ENCODE measurements around the gene ELF5. TPM values are rescaled to one million over a fixed set of nuclear protein-coding genes. Genes with fewer than 3 reads are reported as not detected.

Gene ELF5
- total and polyA plus RNA-seq, 2 of the 13 experiments (the other 11 are each of a cell fraction or from before 2014, with no cell fraction given): 0.51 to 2.6 TPM

DNA sequence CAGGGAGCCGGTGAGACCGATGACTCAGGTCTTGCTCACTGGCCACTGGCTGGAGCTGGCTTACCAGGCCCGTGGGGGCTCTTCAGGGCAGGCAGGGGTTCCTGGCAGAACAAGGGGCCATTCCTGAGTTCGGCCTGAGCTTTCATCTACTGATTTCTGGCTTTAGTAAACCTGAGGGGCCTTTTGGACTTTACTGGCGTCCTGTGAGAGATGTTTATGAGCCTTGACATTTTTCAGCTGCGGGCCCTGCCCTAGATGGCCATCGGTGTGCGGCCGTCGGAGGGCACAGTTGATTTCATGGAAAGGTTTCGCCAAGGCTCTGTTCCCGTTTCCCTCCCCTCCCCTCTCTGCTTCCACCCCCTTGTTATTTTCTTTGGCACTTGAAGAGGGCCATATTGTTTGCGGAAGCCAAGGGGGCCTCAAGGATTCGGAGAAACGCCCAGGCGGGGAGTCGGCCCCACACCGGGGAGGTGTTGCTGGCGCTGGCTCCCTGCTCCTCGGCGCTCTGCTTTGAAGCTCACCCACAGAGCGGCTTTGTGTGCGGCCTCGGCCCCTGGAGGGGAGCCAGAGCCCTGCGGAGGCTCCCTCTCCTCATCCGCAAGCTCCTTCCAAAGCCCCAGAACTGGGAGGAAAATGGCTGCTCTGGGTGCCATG lies 17.7 kb downstream of the ELF5 start (continued):
- TF ChIP-seq, protein P1, sequence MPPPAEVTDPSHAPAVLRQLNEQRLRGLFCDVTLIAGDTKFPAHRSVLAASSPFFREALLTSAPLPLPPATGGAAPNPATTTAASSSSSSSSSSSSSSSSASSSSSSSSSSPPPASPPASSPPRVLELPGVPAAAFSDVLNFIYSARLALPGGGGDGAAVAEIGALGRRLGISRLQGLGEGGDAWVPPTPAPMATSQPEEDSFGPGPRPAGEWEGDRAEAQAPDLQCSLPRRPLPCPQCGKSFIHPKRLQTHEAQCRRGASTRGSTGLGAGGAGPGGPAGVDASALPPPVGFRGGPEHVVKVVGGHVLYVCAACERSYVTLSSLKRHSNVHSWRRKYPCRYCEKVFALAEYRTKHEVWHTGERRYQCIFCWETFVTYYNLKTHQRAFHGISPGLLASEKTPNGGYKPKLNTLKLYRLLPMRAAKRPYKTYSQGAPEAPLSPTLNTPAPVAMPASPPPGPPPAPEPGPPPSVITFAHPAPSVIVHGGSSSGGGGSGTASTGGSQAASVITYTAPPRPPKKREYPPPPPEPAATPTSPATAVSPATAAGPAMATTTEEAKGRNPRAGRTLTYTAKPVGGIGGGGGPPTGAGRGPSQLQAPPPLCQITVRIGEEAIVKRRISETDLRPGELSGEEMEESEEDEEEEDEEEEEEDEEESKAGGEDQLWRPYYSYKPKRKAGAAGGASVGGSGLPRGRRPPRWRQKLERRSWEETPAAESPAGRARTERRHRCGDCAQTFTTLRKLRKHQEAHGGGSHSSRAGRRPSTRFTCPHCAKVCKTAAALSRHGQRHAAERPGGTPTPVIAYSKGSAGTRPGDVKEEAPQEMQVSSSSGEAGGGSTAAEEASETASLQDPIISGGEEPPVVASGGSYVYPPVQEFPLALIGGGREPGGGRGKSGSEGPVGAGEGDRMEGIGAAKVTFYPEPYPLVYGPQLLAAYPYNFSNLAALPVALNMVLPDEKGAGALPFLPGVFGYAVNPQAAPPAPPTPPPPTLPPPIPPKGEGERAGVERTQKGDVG (CRISPR knock-in tag; IDR thresholded peaks at IDR 0.05; ENCODE audit: borderline replicate concordance): peak; percentile 81; the same call in 1 of the 2 replicates
- TF ChIP-seq KDM6A (CRISPR knock-in tag; IDR thresholded peaks at IDR 0.05; ENCODE audit: low read depth): 0 out of 2 replicates have a peak, but pooled peaks have one; percentile 19

DNA sequence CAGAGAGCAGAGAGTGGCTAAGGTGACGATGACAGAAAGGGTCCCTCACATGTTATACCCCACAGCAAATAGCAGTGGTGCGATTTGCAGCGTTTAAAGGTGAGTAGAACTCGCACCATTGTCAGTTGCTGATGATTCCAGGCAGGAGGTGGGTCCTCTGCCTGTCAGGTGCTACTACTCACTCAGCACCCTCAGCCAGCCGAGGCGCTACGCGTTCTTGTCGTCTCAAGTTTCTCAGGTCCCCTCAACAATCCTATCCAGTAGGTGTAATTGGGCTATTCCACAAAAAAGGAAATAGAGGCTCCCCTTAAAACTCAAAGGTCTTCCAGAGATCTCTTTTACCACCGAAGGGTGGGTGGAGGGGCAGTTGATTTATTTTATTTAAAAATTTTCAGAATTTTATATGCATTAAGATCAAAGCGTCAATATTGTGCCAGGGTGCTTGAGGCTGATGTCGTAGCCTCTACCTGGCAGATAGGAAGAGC lies 18.3 kb downstream of the ELF5 start:
- WGBS (ENCODE audit: low lambda C conversion rate): 83% methylated on average over 12 of the region's 12 CpGs
- intact Hi-C loops (cut with micrococcal nuclease; ENCODE audit: unreplicated experiment): loop anchor here (5.0 kb wide), 1 partner anchor 897 kb away; no protein-coding TSS in a partner anchor
- Histone ChIP-seq H2AFZ (ENCODE audit: low read length) (no peak overlapping the region), H3K4me2 (ENCODE audit: low read depth, low read length) (peak overlapping the region; percentile 49; the same call in 1 of the 2 replicates), H4K20me1 (ENCODE audit: insufficient read depth, low read length) (no peaks in the 10 kb centered on the region), H3K27ac (ENCODE audit: extremely low read length, insufficient read depth, low read length) (peak overlapping the region; percentile 63), H3K9me3 (ENCODE audit: low read length) (no peaks in the 10 kb centered on the region), H3K79me2 (ENCODE audit: insufficient read depth, low read length) (no peaks in the 10 kb centered on the region), H3K27me3 (ENCODE audit: control insufficient read depth in 1 of 2, insufficient read depth in 2 of 2, low read length in 2 of 2) (no peaks in the 10 kb centered on the region), H3K36me3 (replicated peaks in 1 of 2; ENCODE audit: control insufficient read depth in 1 of 2, insufficient read depth in 2 of 2, low read length in 2 of 2) (no peaks in the 10 kb centered on the region), H3K4me3 (replicated peaks in 1 of 3; ENCODE audit: insufficient read depth in 1 of 3, low read depth in 2 of 3, low read length in 3 of 3) (peak overlapping the region in 1 of 3 experiments; percentile 35; a peak in 1 of 6 replicates), H3K4me1 (ENCODE audit: insufficient read depth, low read length) (peaks cover 48% of the 10 kb centered on the region), H3K9ac (ENCODE audit: insufficient read depth, low read depth, low read length) (no peak overlapping the region)
- DNase-seq (ENCODE audit: low spot score) (no peak), FAIRE-seq (no peak), ATAC-seq (no peak)
- TF ChIP-seq, protein P2, sequence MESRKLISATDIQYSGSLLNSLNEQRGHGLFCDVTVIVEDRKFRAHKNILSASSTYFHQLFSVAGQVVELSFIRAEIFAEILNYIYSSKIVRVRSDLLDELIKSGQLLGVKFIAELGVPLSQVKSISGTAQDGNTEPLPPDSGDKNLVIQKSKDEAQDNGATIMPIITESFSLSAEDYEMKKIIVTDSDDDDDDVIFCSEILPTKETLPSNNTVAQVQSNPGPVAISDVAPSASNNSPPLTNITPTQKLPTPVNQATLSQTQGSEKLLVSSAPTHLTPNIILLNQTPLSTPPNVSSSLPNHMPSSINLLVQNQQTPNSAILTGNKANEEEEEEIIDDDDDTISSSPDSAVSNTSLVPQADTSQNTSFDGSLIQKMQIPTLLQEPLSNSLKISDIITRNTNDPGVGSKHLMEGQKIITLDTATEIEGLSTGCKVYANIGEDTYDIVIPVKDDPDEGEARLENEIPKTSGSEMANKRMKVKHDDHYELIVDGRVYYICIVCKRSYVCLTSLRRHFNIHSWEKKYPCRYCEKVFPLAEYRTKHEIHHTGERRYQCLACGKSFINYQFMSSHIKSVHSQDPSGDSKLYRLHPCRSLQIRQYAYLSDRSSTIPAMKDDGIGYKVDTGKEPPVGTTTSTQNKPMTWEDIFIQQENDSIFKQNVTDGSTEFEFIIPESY (CRISPR knock-in tag; IDR thresholded peaks at IDR 0.05): 0 out of 2 replicates have a peak, but pooled peaks have one; percentile 34
- TF ChIP-seq ZNF121 (CRISPR knock-in tag; IDR thresholded peaks at IDR 0.05) (no peak), ZNF337 (CRISPR knock-in tag; IDR thresholded peaks at IDR 0.05; ENCODE audit: borderline replicate concordance, low read depth) (no peak), HNRNPL (IDR thresholded peaks at IDR 0.05; ENCODE audit: low read depth, low read length) (no peak)
- TF ChIP-seq, protein P3, sequence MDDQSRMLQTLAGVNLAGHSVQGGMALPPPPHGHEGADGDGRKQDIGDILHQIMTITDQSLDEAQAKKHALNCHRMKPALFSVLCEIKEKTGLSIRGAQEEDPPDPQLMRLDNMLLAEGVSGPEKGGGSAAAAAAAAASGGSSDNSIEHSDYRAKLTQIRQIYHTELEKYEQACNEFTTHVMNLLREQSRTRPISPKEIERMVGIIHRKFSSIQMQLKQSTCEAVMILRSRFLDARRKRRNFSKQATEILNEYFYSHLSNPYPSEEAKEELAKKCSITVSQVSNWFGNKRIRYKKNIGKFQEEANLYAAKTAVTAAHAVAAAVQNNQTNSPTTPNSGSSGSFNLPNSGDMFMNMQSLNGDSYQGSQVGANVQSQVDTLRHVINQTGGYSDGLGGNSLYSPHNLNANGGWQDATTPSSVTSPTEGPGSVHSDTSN (CRISPR knock-in tag; IDR thresholded peaks at IDR 0.05; ENCODE audit: borderline replicate concordance): no peak
- in situ Hi-C loops (cut with HindIII; ENCODE audit: extremely low pct_ligation_motif_present, low pct_unique_long_range_greater_than_20kb): loop anchor here (10.0 to 25.0 kb wide), 3 partner anchors 330 to 640 kb away; no protein-coding TSS in a partner anchor
- ChIA-PET POLR2A (interaction anchor here (1.1 to 1.4 kb wide), 3 partner anchors 10 to 435 kb away, joined by 3 to 6 read pairs (median 4); no protein-coding TSS in a partner anchor), CTCF (ENCODE audit: low intra/inter-chr PET ratio, low total read pairs) (no interaction called here)
- no TSS peak for BruUV-seq (replicated peaks)

Measured in HepG2 (cell line).